A673 (cell line): ENCODE data around the gene COX6A2.

Source experiments
- CTCF ChIP-seq: fragments of 300-800, 200-600 bp; sonication (generic); conservative IDR thresholded peaks from 2 replicates; pipeline ENCODE4 v1.5.1; 2017; ENCODE audit warnings: low read depth, mild to moderate bottlenecking, antibody characterized with exemption, low read length, moderate library complexity, mixed read lengths
- EZH2 ChIP-seq: fragments of 200-600 bp; sonication (generic); IDR thresholded peaks from 2 replicates; pipeline ENCODE4 v1.6.1; 2017; ENCODE audit warnings: borderline replicate concordance, low read depth, mild to moderate bottlenecking, mixed read lengths, antibody characterized with exemption, low read length; ENCODE audit not compliant: poor library complexity, severe bottlenecking

- 0 out of 2 replicates have a peak, but pooled peaks have one; percentile 13 for TF ChIP-seq CTCF
- no peak for TF ChIP-seq EZH2
Measured at GRCh38 chr16:31458073-31458843, 30.1 kb upstream of the COX6A2 start.
